ENCODE results near the gene TTC33. TPM values are rescaled to one million over a fixed set of nuclear protein-coding genes. Genes with fewer than 3 reads are reported as not detected.

Gene TTC33
- total and polyA plus RNA-seq, 2 of the 4 experiments (the other 2 are of a cell fraction): 3.1 to 8.1 TPM

- Histone ChIP-seq H3K9me3 (ENCODE audit: control insufficient read depth, insufficient read depth, low read length) (no peaks in the 10 kb centered on the region), H2AK9ac (replicated peaks; ENCODE audit: low read depth, low read length, poor library complexity) (no peak overlapping the region), H3K56ac (ENCODE audit: extremely low read depth, insufficient read depth, low read length) (no peak overlapping the region), H3K4me2 (ENCODE audit: low read depth, low read length) (no peak overlapping the region), H4K91ac (ENCODE audit: insufficient read depth, low read depth, low read length) (no peak overlapping the region), H3K18ac (ENCODE audit: low read depth, low read length) (no peak overlapping the region), H3K27me3 (ENCODE audit: control insufficient read depth, insufficient read depth, low read length) (no peaks in the 10 kb centered on the region), H3K4me1 (ENCODE audit: control insufficient read depth, insufficient read depth, low read length) (peaks cover 3% of the 10 kb centered on the region; the same call in 1 of the 2 replicates), H3K4ac (ENCODE audit: low read depth, low read length) (no peak overlapping the region), H3K9ac (ENCODE audit: low read depth, low read length) (no peak overlapping the region), H4K8ac (ENCODE audit: low read depth in 2 of 2, low read length in 2 of 2) (no peak overlapping the region), H2BK20ac (ENCODE audit: low read depth, low read length) (no peak overlapping the region), H3K79me1 (ENCODE audit: low read depth in 1 of 2, low read length in 2 of 2) (no peaks in the 10 kb centered on the region), H2AK5ac (ENCODE audit: low read depth, low read length) (no peak overlapping the region), H2BK120ac (ENCODE audit: low read depth, low read length) (no peak overlapping the region), H2BK5ac (ENCODE audit: low read depth, low read length, poor library complexity, severe bottlenecking) (no peak overlapping the region), H3K23ac (ENCODE audit: low read depth, low read length) (no peak overlapping the region), H3K4me3 (ENCODE audit: insufficient read depth, low read depth, low read length) (no peak overlapping the region), H4K20me1 (ENCODE audit: insufficient read depth, low read length) (no peaks in the 10 kb centered on the region), H2BK15ac (ENCODE audit: low read depth, low read length) (no peak overlapping the region), H3K9me1 (ENCODE audit: insufficient read depth, low read length) (no peaks in the 10 kb centered on the region), H3K27ac (ENCODE audit: insufficient read depth, low read length) (no peak overlapping the region), H2AFZ (replicated peaks; ENCODE audit: low read length, poor library complexity) (no peak overlapping the region), H3K14ac (replicated peaks; ENCODE audit: low read depth, low read length) (no peak overlapping the region), H3K36me3 (ENCODE audit: control insufficient read depth, insufficient read depth, low read length) (no peaks in the 10 kb centered on the region), H4K5ac (ENCODE audit: low read depth, low read length) (no peak overlapping the region)
- TF ChIP-seq POLR2A (IDR thresholded peaks at IDR 0.05; ENCODE audit: low read depth, low read length) (no peak), ELK1 (IDR thresholded peaks at IDR 0.05; ENCODE audit: borderline replicate concordance, low read depth, low read length) (no peak), CHD1 (IDR thresholded peaks at IDR 0.05; ENCODE audit: low read depth, low read length) (no peak)
- WGBS, 2 experiments (ENCODE audit: extremely low coverage in 2 of 2, insufficient read length in 1 of 2): no CpG with 5 or more reads among the region's 3 CpGs
- in situ Hi-C loops (cut with MboI; ENCODE audit: low sequenced_read_pairs) (no loop called here), dilution Hi-C loops (cut with HindIII; ENCODE audit: low sequenced_read_pairs, unreplicated experiment) (no loop called here), intact Hi-C loops (cut with micrococcal nuclease) (no loop called here)
- no TSS peak for BruUV-seq (replicated peaks)
- ChIA-PET POLR2A (ENCODE audit: unreplicated experiment) (no interaction called here), CTCF (no interaction called here)
- DNase-seq (no peak), ATAC-seq (ENCODE audit: low read depth) (no peak)
These were observed 178.0 kb downstream of the TTC33 start for GRCh38 chr5:40577718-40578117.

All from IMR-90 (cell line).